ENCODE data around the gene STOX1.

Gene STOX1

DNA sequence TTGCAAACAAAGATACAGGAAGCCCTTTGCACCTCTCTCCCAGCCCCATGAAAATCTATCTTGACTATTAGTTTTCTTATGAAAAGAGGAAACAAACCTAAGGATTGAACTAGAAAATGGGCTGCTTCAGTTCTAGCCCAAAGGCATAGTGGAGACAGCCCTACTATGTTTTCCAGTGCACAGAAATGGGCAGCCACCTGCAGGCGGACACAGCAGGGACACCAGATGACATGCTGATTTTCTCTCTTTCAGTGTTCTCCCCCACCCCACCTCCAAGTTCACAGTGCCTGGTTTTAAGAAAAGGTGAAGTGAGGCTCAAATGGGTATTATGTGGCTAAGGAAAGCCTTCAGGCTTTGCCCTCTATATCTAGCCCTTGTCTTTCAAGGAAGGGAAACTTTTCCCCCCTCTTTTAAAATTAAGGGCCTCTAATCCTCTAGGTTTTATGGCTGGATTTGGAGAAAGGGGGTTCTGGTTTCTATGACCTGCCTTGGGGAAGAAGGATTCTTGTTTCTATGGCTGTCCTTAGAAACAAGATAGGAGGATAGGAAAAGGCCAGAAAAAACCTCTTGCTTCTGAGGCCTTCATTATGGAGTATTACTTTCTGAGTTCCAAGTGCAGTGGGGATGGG, 50.3 kb downstream of the STOX1 start:
- Histone ChIP-seq H4K20me1 (ENCODE audit: insufficient read depth, low read length) (no peaks in the 10 kb centered on the region), H3K4me3 (ENCODE audit: low read depth, low read length, poor library complexity, severe bottlenecking) (no peak overlapping the region), H3K4me2 (ENCODE audit: low read length) (no peak overlapping the region), H3K9ac (ENCODE audit: low read length) (no peak overlapping the region), H3K36me3 (ENCODE audit: insufficient read depth, low read length) (no peaks in the 10 kb centered on the region), H3K79me2 (ENCODE audit: insufficient read depth, low read length) (no peaks in the 10 kb centered on the region), H2AFZ (ENCODE audit: low read length) (no peak overlapping the region), H3K27ac (ENCODE audit: low read depth, low read length, poor library complexity, severe bottlenecking) (no peak overlapping the region), H3F3A (ENCODE audit: insufficient read depth, low read length) (no peaks in the 10 kb centered on the region), H3K4me1 (ENCODE audit: insufficient read depth, low read length, severe bottlenecking) (no peaks in the 10 kb centered on the region), H3K9me3 (ENCODE audit: low read length) (no peaks in the 10 kb centered on the region), H3K9me2 (ENCODE audit: low read depth, low read length) (no peaks in the 10 kb centered on the region), H3K27me3 (ENCODE audit: insufficient read depth, low read length) (no peaks in the 10 kb centered on the region)
- TF ChIP-seq EZH2 (IDR thresholded peaks at IDR 0.05; ENCODE audit: borderline replicate concordance, low read length) (no peak), CTCF (IDR thresholded peaks at IDR 0.05; ENCODE audit: low read length) (no peak)

DNA sequence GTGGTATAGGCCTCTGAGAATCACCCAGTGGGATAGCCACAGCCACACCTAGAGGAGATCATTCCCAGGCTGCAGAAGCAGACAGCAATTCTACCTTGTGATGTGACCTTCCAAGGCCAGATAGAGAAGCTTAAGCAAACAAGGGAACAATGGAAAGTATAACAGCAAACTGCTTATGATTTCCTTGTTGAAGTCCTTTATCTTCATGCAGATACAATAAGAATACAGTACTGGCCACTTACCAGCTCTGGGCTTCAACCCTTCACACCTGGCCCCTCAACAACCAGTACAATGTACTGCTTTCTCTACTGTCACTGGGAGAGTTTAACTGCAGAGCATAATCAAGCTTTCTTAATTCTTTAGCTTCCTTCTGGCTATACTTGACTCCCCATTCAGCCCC, 51.2 kb downstream of the STOX1 start:
- Histone ChIP-seq H3K36me3 (ENCODE audit: insufficient read depth, low read length) (no peaks in the 10 kb centered on the region), H3K4me2 (ENCODE audit: low read length) (no peak overlapping the region), H3K79me2 (ENCODE audit: insufficient read depth, low read length) (no peaks in the 10 kb centered on the region), H3K27ac (ENCODE audit: low read depth, low read length, poor library complexity, severe bottlenecking) (no peak overlapping the region), H3K27me3 (ENCODE audit: insufficient read depth, low read length) (no peaks in the 10 kb centered on the region), H3F3A (ENCODE audit: insufficient read depth, low read length) (no peaks in the 10 kb centered on the region), H3K4me1 (ENCODE audit: insufficient read depth, low read length, severe bottlenecking) (no peaks in the 10 kb centered on the region), H4K20me1 (ENCODE audit: insufficient read depth, low read length) (no peaks in the 10 kb centered on the region), H3K4me3 (ENCODE audit: low read depth, low read length, poor library complexity, severe bottlenecking) (no peak overlapping the region), H3K9me3 (ENCODE audit: low read length) (no peaks in the 10 kb centered on the region), H3K9ac (ENCODE audit: low read length) (no peak overlapping the region), H2AFZ (ENCODE audit: low read length) (no peak overlapping the region), H3K9me2 (ENCODE audit: low read depth, low read length) (no peaks in the 10 kb centered on the region)
- TF ChIP-seq CTCF (IDR thresholded peaks at IDR 0.05; ENCODE audit: low read length) (no peak), EZH2 (IDR thresholded peaks at IDR 0.05; ENCODE audit: borderline replicate concordance, low read length) (no peak)

DNA sequence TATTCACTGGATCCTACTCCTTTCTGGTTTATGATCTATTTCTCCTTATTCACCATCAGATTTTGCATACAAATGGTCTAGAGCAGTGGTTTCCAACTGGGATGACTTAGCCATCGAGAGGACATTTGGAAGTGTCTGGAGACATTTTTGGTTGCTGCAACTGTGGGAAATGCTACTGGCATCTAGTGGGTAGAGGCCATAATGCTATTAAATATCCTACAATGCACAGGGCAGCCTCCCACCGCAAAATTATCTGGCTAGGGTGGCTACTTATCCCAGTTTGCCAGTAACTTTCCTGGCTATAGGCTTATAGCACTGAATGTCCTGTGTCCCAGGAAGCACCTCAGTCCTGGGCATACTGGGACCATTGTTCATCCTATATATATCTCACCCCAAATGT, 52.3 kb downstream of the STOX1 start:
- no peak overlapping the region for H3K27ac ChIP-seq (ENCODE audit: low read depth, low read length, poor library complexity, severe bottlenecking)
- H2AFZ ChIP-seq (ENCODE audit: low read length), result no peak overlapping the region
- no peak overlapping the region for H3K4me3 ChIP-seq (ENCODE audit: low read depth, low read length, poor library complexity, severe bottlenecking)
- H3K36me3 ChIP-seq (ENCODE audit: insufficient read depth, low read length), result no peaks in the 10 kb centered on the region
- no peaks in the 10 kb centered on the region for H3K79me2 ChIP-seq (ENCODE audit: insufficient read depth, low read length)
- no peak overlapping the region for H3K9ac ChIP-seq (ENCODE audit: low read length)
- H4K20me1 ChIP-seq (ENCODE audit: insufficient read depth, low read length), result no peaks in the 10 kb centered on the region
- no peaks in the 10 kb centered on the region for H3K4me1 ChIP-seq (ENCODE audit: insufficient read depth, low read length, severe bottlenecking)
- no peaks in the 10 kb centered on the region for H3K9me3 ChIP-seq (ENCODE audit: low read length)
- no peak overlapping the region for H3K4me2 ChIP-seq (ENCODE audit: low read length)
- H3K9me2 ChIP-seq (ENCODE audit: low read depth, low read length), result no peaks in the 10 kb centered on the region
- H3K27me3 ChIP-seq (ENCODE audit: insufficient read depth, low read length), result no peaks in the 10 kb centered on the region
- no peak for TF ChIP-seq CTCF (IDR thresholded peaks at IDR 0.05; ENCODE audit: low read length)
- TF ChIP-seq EZH2 (IDR thresholded peaks at IDR 0.05; ENCODE audit: borderline replicate concordance, low read length), result no peak
- no peaks in the 10 kb centered on the region for H3F3A ChIP-seq (ENCODE audit: insufficient read depth, low read length)
